Natural killer cell treated with Interleukin-12 subunit alpha and Interleukin-12 subunit beta and Interleukin-15 and Interleukin-18, amount 100 ng/mL, for 72 hours (primary cell): ENCODE results near the gene ANKRD6. TPM values are rescaled to one million over a fixed set of nuclear protein-coding genes. Genes with fewer than 3 reads are reported as not detected.

Experiments used
- ATAC-seq, 2 donors: fragments of 150-1000 bp; cut with Tn5 transposase in 1 of 2; sonication (Bioruptor Pico), chemical (Tn5 transposase) in 1 of 2; 2 replicates each; pipeline ENCODE4 v1.10.0; 2021
- DNase-seq: peaks from one replicate; pipeline ENCODE4 v3.0.0; 2022; ENCODE audit warnings: low spot score
- H3K27ac Mint-ChIP-seq, 2 donors: 1 replicate in 1 of 2; 2 replicates in 1 of 2; pipeline ENCODE4 v1.8.0; 2022; ENCODE audit warnings: mixed read lengths in 2 of 2, mild to moderate bottlenecking in 1 of 2, moderate library complexity in 1 of 2
- H3K27me3 Mint-ChIP-seq, 2 donors: 1 replicate in 1 of 2; 2 replicates in 1 of 2; pipeline ENCODE4 v1.8.0; 2022; ENCODE audit warnings: mixed read lengths in 2 of 2
- H3K36me3 Mint-ChIP-seq: one replicate; pipeline ENCODE4 v1.8.0; 2022; ENCODE audit warnings: mixed read lengths
- H3K4me1 Mint-ChIP-seq, 2 donors: 1 replicate in 1 of 2; 2 replicates in 1 of 2; pipeline ENCODE4 v1.8.0; 2022; ENCODE audit warnings: low read depth in 2 of 2, mixed read lengths in 2 of 2, mild to moderate bottlenecking in 1 of 2
- H3K4me3 Mint-ChIP-seq: one replicate; pipeline ENCODE4 v1.8.0; 2022; ENCODE audit warnings: mixed read lengths
- H3K9me3 Mint-ChIP-seq: 2 replicates; pipeline ENCODE4 v1.8.0; 2022; ENCODE audit warnings: mixed read lengths
- total RNA-seq, 2 donors: library from RNA; stranded (reverse); gene quantifications; one replicate each; pipeline ENCODE4 v1.2.3, GENCODE V29; 2022

The ANKRD6 gene
- total RNA-seq, 2 donors from 2014 or later, result 1.6 to 3.2 TPM

DNA sequence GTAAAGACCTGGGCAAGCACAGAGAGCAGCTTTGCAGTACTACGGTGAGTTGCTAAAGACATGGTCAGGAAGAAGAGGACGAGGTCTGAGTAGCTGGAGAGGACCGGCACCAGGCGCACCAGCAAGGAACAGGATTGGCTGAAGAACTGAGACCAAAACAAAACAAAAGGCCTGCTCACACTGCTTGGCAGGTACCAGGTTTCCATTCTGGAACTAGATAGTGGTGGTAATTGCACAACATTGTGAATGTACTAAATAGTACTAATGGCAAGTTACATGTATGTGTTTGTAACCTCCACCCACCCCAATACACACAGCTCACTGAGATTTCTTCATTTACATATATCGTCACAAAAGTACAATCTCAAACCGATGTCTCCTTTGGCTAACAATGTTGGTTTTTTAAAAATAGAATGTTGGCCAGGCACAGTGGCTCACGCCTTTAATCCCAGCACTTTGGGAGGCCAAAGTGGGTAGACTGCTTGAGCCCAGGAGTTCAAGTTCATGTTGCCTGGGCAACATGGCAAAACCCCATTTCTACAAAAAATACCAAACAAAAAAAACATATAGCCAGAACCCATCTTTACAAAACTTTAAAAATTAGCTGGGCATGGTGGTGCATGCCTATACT, 238.1 kb downstream of the ANKRD6 start:
- Mint-ChIP-seq H3K4me1 (no peaks in the 10 kb centered on the region), H3K36me3 (peaks cover 35% of the 10 kb centered on the region), H3K4me3 (no peak overlapping the region), H3K27ac (no peak overlapping the region), H3K9me3 (no peaks in the 10 kb centered on the region), H3K27me3 (no peaks in the 10 kb centered on the region)
- ATAC-seq, result no peak
- DNase-seq, result no peak

GRCh38 chr6:89675949-89676748, 243.2 kb downstream of the ANKRD6 start:
- ATAC-seq (no peak), DNase-seq (no peak)
- no peaks in the 10 kb centered on the region for H3K4me1 Mint-ChIP-seq
- H3K36me3 Mint-ChIP-seq, result peaks cover 39% of the 10 kb centered on the region
- H3K27me3 Mint-ChIP-seq, result no peaks in the 10 kb centered on the region
- H3K9me3 Mint-ChIP-seq, result no peaks in the 10 kb centered on the region
- no peak overlapping the region for H3K4me3 Mint-ChIP-seq
- no peak overlapping the region for H3K27ac Mint-ChIP-seq

DNA sequence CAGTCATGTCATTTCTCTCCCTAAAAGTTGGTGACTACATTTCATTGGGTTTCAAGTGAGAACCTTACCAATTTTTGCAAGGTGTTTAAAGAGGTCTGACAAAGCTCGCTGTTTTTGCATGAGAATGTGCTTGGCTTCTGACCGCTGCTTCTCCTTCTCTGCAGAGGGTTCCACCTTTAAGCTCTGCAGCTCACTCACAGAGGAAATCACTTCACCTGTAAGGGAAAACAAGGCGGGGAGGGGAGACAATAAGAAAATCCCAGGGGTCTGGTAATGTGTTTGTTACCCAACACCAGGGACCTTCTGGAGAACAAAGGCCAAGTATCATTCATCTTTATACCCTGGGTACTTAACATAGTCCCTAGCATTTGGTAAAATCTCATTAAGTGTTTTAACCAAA, 245.6 kb downstream of the ANKRD6 start:
- ATAC-seq (no peak), DNase-seq (no peak)
- peaks cover 23% of the 10 kb centered on the region for H3K36me3 Mint-ChIP-seq
- no peaks in the 10 kb centered on the region for H3K4me1 Mint-ChIP-seq
- H3K9me3 Mint-ChIP-seq, result no peaks in the 10 kb centered on the region
- no peak overlapping the region for H3K4me3 Mint-ChIP-seq
- no peaks in the 10 kb centered on the region for H3K27me3 Mint-ChIP-seq
- H3K27ac Mint-ChIP-seq, result no peak overlapping the region

GRCh38 chr6:89679215-89680120, 246.5 kb downstream of the ANKRD6 start:
- H3K36me3 Mint-ChIP-seq, result peaks cover 23% of the 10 kb centered on the region
- no peak overlapping the region for H3K27ac Mint-ChIP-seq
- H3K4me1 Mint-ChIP-seq, result no peaks in the 10 kb centered on the region
- H3K4me3 Mint-ChIP-seq, result no peak overlapping the region
- no peak for ATAC-seq
- no peaks in the 10 kb centered on the region for H3K27me3 Mint-ChIP-seq
- H3K9me3 Mint-ChIP-seq, result no peaks in the 10 kb centered on the region
- DNase-seq, result no peak

- H3K4me1 Mint-ChIP-seq, result no peaks in the 10 kb centered on the region
- H3K9me3 Mint-ChIP-seq, result no peaks in the 10 kb centered on the region
- H3K27me3 Mint-ChIP-seq, result no peaks in the 10 kb centered on the region
- no peak overlapping the region for H3K4me3 Mint-ChIP-seq
- peaks cover 20% of the 10 kb centered on the region for H3K36me3 Mint-ChIP-seq
- no peak overlapping the region for H3K27ac Mint-ChIP-seq
- no peak for DNase-seq
- ATAC-seq, result no peak
These were observed 247.2 kb downstream of the ANKRD6 start for GRCh38 chr6:89680150-89680549.

DNA sequence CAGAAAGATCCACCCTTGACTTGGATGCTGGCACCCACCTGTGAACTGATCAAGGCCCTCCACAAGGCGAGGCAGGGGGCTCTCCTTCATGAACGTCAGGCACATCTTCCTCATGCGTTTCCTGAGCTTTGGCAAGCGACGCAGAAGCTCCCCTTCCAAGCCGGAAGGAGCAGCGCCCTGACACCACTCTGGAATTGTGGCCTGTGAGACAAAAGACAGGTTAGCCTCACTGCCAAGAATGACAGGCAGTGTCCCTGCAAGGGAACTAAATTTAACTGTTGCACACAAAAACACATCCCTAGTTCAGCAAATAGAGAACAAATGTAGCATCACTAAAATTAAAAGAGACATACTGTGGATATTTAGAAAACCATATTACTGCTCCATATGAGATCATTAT, 247.6 kb downstream of the ANKRD6 start:
- H3K36me3 Mint-ChIP-seq, result peaks cover 20% of the 10 kb centered on the region
- no peak overlapping the region for H3K27ac Mint-ChIP-seq
- H3K4me1 Mint-ChIP-seq, result no peaks in the 10 kb centered on the region
- ATAC-seq (no peak), DNase-seq (no peak)
- no peak overlapping the region for H3K4me3 Mint-ChIP-seq
- H3K27me3 Mint-ChIP-seq, result no peaks in the 10 kb centered on the region
- no peaks in the 10 kb centered on the region for H3K9me3 Mint-ChIP-seq

- Mint-ChIP-seq H3K27ac (no peak overlapping the region), H3K9me3 (no peaks in the 10 kb centered on the region), H3K4me3 (no peak overlapping the region), H3K27me3 (no peaks in the 10 kb centered on the region), H3K36me3 (peaks cover 11% of the 10 kb centered on the region), H3K4me1 (no peaks in the 10 kb centered on the region)
- no peak for DNase-seq
- no peak for ATAC-seq
These were observed 249.1 kb downstream of the ANKRD6 start for GRCh38 chr6:89681983-89682564.

DNA sequence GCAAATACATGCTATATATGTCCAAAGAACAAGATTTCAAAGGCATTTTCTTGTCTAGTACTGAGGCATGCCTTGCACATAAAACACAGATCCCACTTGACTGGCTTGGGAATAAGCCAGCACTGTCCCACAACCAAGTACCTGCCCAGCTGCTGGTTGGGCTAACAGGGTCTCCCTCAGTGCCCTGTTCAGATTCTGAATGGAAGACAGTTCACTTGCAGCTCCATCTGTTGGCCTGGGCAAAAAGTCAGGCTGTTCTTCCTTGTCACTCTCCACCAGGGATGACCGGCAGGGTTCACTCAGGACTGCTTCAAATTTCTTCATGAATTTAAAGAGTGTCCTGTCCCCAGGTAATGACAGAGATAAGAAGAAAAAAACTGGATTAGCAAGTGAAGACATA, 250.0 kb downstream of the ANKRD6 start:
- H3K27ac Mint-ChIP-seq, result no peak overlapping the region
- ATAC-seq (no peak), DNase-seq (no peak)
- no peaks in the 10 kb centered on the region for H3K27me3 Mint-ChIP-seq
- H3K4me1 Mint-ChIP-seq, result no peaks in the 10 kb centered on the region
- H3K36me3 Mint-ChIP-seq, result peaks cover 11% of the 10 kb centered on the region
- H3K9me3 Mint-ChIP-seq, result no peaks in the 10 kb centered on the region
- no peak overlapping the region for H3K4me3 Mint-ChIP-seq

Other genes with a start within 250 kb of the ANKRD6 start
- gene GABRR1, start 215.8 kb upstream of the ANKRD6 start, total RNA-seq, result not detected
- gene GABRR2, start 117.9 kb upstream of the ANKRD6 start, total RNA-seq, result 1 to 10 TPM; 1.0 to 1.9 TPM
- gene UBE2J1, start 80.4 kb upstream of the ANKRD6 start, total RNA-seq, result 10 to 100 TPM; 31.1 to 35.0 TPM
- 1 to 10 TPM in 1 of 2 donors, under 1 TPM in 1; 0.98 to 1.3 TPM for gene RRAGD, start 20.9 kb upstream of the ANKRD6 start, total RNA-seq
- 10 to 100 TPM; 25.4 to 29.5 TPM for gene LYRM2, start 205.6 kb downstream of the ANKRD6 start, total RNA-seq